Epithelial cell of prostate (primary cell): ENCODE measurements around the gene FAM47E.

Experiments
- DNase-seq: peaks from one replicate; pipeline ENCODE4 v3.0.0-alpha.2; 2011; ENCODE audit warnings: low read depth, low spot score
- H3K27ac ChIP-seq: fragments of 450-650 bp; 2 replicates; pipeline ENCODE4 v1.5.1; 2017; ENCODE audit warnings: mild to moderate bottlenecking

Gene FAM47E

DNA sequence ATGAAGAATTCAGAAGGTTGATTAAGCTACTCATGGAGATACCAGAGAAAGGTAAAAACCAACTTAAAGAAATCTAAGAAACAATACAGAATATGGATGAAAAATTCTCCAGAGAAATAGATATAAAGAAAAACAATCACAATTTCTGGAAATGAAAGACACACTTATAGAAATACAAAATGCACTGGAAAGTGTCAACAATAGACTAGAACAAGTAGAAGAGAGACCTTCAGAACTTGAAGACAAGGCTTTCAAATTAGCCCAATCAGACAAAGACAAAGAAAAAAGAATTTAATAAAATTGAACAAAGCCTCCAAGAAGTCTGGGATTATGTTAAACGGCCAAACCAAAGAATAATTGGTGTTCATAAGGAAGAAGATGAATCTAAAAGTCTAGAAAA, 64.6 kb downstream of the FAM47E start:
- H3K27ac ChIP-seq: no peak overlapping the region

DNA sequence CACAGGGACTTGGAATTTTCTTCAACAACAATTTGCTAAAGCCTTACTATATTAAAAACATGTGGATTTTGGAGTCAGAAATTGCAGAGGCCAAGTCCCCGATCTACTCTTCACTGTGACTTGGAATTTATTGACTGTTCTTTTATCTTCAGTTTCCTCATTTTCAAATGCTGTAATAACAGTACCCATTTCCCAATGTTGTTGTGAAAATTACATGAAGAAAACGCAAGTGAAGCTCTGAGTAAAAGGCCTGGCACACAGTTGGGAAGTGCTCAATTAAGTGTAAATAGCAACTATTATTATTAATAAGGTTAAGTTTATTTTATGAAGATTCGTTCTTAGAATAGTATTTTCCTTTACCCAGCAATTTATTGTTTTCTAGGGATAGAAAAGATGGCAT, 70.7 kb downstream of the FAM47E start:
- H3K27ac ChIP-seq: no peak overlapping the region
- no peak for DNase-seq

More for the DNA sequence above, 64.6 kb downstream of the FAM47E start:
- DNase-seq: no peak

DNA sequence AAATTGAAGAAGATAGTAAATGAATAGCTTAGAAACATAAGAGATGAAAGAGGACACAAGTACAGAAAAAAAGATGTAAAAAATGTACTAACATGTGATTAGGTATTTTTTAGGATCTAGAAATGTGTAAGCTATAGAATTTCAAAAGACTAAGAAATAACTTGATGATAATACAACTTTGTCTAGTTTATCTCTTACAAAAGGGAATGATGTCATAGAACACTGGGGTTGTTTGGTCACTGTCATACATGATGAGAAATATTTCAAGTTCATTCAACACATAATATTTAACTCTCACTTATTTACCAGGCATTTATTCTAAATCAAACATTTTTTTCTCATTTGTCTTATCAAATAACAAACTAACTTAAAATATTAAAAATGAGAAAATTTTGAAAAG, 73.6 kb downstream of the FAM47E start:
- H3K27ac ChIP-seq: no peak overlapping the region
- DNase-seq: no peak

DNA sequence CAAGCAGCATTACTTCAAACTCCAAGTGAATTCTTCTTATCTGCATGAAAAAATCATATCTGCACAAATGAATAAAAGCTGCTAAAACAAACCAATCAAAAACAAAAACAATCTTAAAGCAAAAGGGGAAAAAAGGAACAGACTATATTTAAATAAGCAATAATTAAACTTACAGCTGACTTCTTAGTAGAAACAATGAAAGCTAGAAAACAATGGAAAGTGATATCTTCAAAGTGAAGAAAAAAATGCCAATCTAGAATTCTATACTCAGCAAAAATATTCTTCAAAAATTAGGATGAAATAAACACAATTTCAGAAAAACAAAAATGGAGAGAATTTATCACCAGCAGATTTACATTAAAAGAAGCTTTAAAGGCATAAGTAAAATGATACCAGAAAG, 75.0 kb downstream of the FAM47E start:
- DNase-seq: no peak

More for the DNA sequence above, 75.0 kb downstream of the FAM47E start:
- no peak overlapping the region for H3K27ac ChIP-seq
